H9 (cell line): Measurements from ENCODE around the gene IPPK. TPM values are rescaled to one million over a fixed set of nuclear protein-coding genes. Genes with fewer than 3 reads are reported as not detected.

Experiments used
- DNase-seq: peaks from one replicate; pipeline ENCODE4 v3.0.0-alpha.2; 2017
- H2AFZ ChIP-seq: one replicate; pipeline ENCODE4 v1.6.1; 2013; ENCODE audit warnings: mild to moderate bottlenecking, low read length, control low read depth, moderate library complexity
- H2AK5ac ChIP-seq: 2 replicates; pipeline ENCODE4 v1.6.1; 2013; ENCODE audit warnings: low read length, control low read depth, mixed read lengths; ENCODE audit not compliant: insufficient read length
- H2BK120ac ChIP-seq: one replicate; pipeline ENCODE4 v1.6.1; 2013; ENCODE audit warnings: low read depth, mild to moderate bottlenecking, low read length, control low read depth, inconsistent platforms; ENCODE audit not compliant: poor library complexity, severe bottlenecking
- H2BK12ac ChIP-seq: 2 replicates; pipeline ENCODE4 v1.6.1; 2013; ENCODE audit warnings: low read length, control low read depth, mixed read lengths, low read depth; ENCODE audit not compliant: insufficient read length
- H2BK15ac ChIP-seq: 2 replicates; pipeline ENCODE4 v1.6.1; 2013; ENCODE audit warnings: low read depth, low read length, control low read depth
- H2BK20ac ChIP-seq: one replicate; pipeline ENCODE4 v1.6.1; 2013; ENCODE audit warnings: low read depth, mild to moderate bottlenecking, low read length, control low read depth, inconsistent platforms; ENCODE audit not compliant: poor library complexity, severe bottlenecking
- H2BK5ac ChIP-seq: 2 replicates; pipeline ENCODE4 v1.6.1; 2013; ENCODE audit warnings: low read length, control low read depth, mixed read lengths; ENCODE audit not compliant: insufficient read length
- H3K14ac ChIP-seq: 2 replicates; pipeline ENCODE4 v1.6.1; 2013; ENCODE audit warnings: low read length, control low read depth; ENCODE audit not compliant: insufficient read depth
- H3K18ac ChIP-seq: 2 replicates; pipeline ENCODE4 v1.6.1; 2013; ENCODE audit warnings: low read depth, mild to moderate bottlenecking, mixed read lengths, low read length, control low read depth; ENCODE audit not compliant: insufficient read length
- H3K23ac ChIP-seq: 2 replicates; pipeline ENCODE4 v1.6.1; 2013; ENCODE audit warnings: low read length, control low read depth, mixed read lengths, low read depth; ENCODE audit not compliant: insufficient read length
- H3K23me2 ChIP-seq: 2 replicates; pipeline ENCODE4 v1.6.1; 2013; ENCODE audit warnings: low read depth, mild to moderate bottlenecking, mixed read lengths, low read length, control low read depth; ENCODE audit not compliant: insufficient read length, poor library complexity, severe bottlenecking
- H3K27ac ChIP-seq: 2 replicates; pipeline ENCODE4 v1.5.1; 2013; ENCODE audit warnings: low read length, control low read depth, mixed read lengths, low read depth; ENCODE audit not compliant: insufficient read length
- H3K27me3 ChIP-seq: 2 replicates; pipeline ENCODE4 v1.6.1; 2013; ENCODE audit warnings: low read length, control low read depth, inconsistent platforms; ENCODE audit not compliant: insufficient read depth
- H3K4ac ChIP-seq: 2 replicates; pipeline ENCODE4 v1.6.1; 2013; ENCODE audit warnings: low read depth, mild to moderate bottlenecking, control low read depth, inconsistent platforms, low read length, moderate library complexity
- H3K4me1 ChIP-seq: 2 replicates; pipeline ENCODE4 v1.6.1; 2013; ENCODE audit warnings: low read length, control low read depth, inconsistent platforms; ENCODE audit not compliant: insufficient read depth
- H3K4me2 ChIP-seq: 2 replicates; pipeline ENCODE4 v1.6.1; 2013; ENCODE audit warnings: low read length, control low read depth, mixed read lengths; ENCODE audit not compliant: insufficient read length, insufficient read depth
- H3K56ac ChIP-seq: 2 replicates; pipeline ENCODE4 v1.6.1; 2013; ENCODE audit warnings: low read depth, mild to moderate bottlenecking, mixed read lengths, low read length, control low read depth; ENCODE audit not compliant: insufficient read length
- H3K79me1 ChIP-seq: 2 replicates; pipeline ENCODE4 v1.6.1; 2013; ENCODE audit warnings: low read depth, mild to moderate bottlenecking, moderate library complexity, low read length, control low read depth, inconsistent platforms; ENCODE audit not compliant: insufficient read depth, poor library complexity, severe bottlenecking
- H3K79me2 ChIP-seq: 2 replicates; pipeline ENCODE4 v1.6.1; 2013; ENCODE audit warnings: low read length, control low read depth, inconsistent platforms; ENCODE audit not compliant: insufficient read depth
- H3K9ac ChIP-seq: 2 replicates; pipeline ENCODE4 v1.6.1; 2013; ENCODE audit warnings: low read length, control low read depth, mixed read lengths; ENCODE audit not compliant: insufficient read length; ENCODE audit errors: extremely low read depth
- H3K9me3 ChIP-seq: one replicate; pipeline ENCODE4 v1.6.1; 2013; ENCODE audit warnings: low read depth, low read length, inconsistent platforms; ENCODE audit not compliant: control insufficient read depth
- H3T11ph ChIP-seq: one replicate; pipeline ENCODE4 v1.6.1; 2013; ENCODE audit warnings: mild to moderate bottlenecking, low read length, control low read depth, inconsistent platforms
- H4K20me1 ChIP-seq: one replicate; pipeline ENCODE4 v1.6.1; 2013; ENCODE audit not compliant: control insufficient read depth, insufficient read length, insufficient read depth
- H4K5ac ChIP-seq: 2 replicates; pipeline ENCODE4 v1.6.1; 2013; ENCODE audit warnings: low read depth, mild to moderate bottlenecking, mixed read lengths, low read length, control low read depth; ENCODE audit not compliant: insufficient read length
- H4K8ac ChIP-seq: replicated peaks from 2 replicates; pipeline ENCODE4 v1.6.1; 2013; ENCODE audit warnings: low read length, control low read depth, mixed read lengths, low read depth; ENCODE audit not compliant: insufficient read length
- H4K91ac ChIP-seq: 2 replicates; pipeline ENCODE4 v1.6.1; 2013; ENCODE audit warnings: low read depth, mild to moderate bottlenecking, moderate library complexity, mixed read lengths, low read length, control low read depth; ENCODE audit not compliant: insufficient read length
- H3K27ac Mint-ChIP-seq, 3 experiments: 2 replicates in 2 of 3; 3 replicates in 1 of 3; pipeline ENCODE4 v1.8.0; 2020 to 2021; ENCODE audit warnings: mixed read lengths in 3 of 3, mild to moderate bottlenecking in 1 of 3, moderate library complexity in 1 of 3
- H3K27me3 Mint-ChIP-seq: 2 replicates; pipeline ENCODE4 v1.8.0; 2021; ENCODE audit warnings: low read depth, mild to moderate bottlenecking, moderate library complexity, mixed read lengths
- H3K36me3 Mint-ChIP-seq, 3 experiments: 2 replicates in 2 of 3; 3 replicates in 1 of 3; pipeline ENCODE4 v1.8.0; 2020 to 2021; ENCODE audit warnings: low read depth in 3 of 3, mixed read lengths in 3 of 3; ENCODE audit not compliant: insufficient read depth in 1 of 3
- H3K4me1 Mint-ChIP-seq, 2 experiments: 2 replicates each; pipeline ENCODE4 v1.8.0; 2020; ENCODE audit warnings: mixed read lengths in 2 of 2
- H3K4me3 Mint-ChIP-seq, 2 experiments: 2 replicates in 1 of 2; 3 replicates in 1 of 2; pipeline ENCODE4 v1.8.0; 2020 to 2021; ENCODE audit warnings: mild to moderate bottlenecking in 2 of 2, mixed read lengths in 2 of 2, moderate library complexity in 1 of 2
- H3K9me3 Mint-ChIP-seq, 2 experiments: 2 replicates in 1 of 2; 3 replicates in 1 of 2; pipeline ENCODE4 v1.8.0; 2020; ENCODE audit warnings: mild to moderate bottlenecking in 2 of 2, mixed read lengths in 2 of 2, moderate library complexity in 1 of 2
- WGBS: extraction: QIAGEN DNeasy Blood & Tissue Kit; methylation state at CpG from one replicate; pipeline ENCODE4 v1.1.7; 2013; ENCODE audit warnings: missing lambda C conversion rate, low lambda C conversion rate, mixed read lengths; ENCODE audit not compliant: insufficient read length; ENCODE audit errors: extremely low coverage; 5-methylcytosine and 5-hydroxymethylcytosine counted together
- total RNA-seq: library from RNA; stranded (reverse); gene quantifications from 2 replicates; pipeline ENCODE4 v1.2.1, GENCODE V29; 2021
- TF ChIP-seq, protein P1 (sequence below): fragments of 200-600 bp; sonication (generic); conservative IDR thresholded peaks from 3 replicates; pipeline ENCODE4 v1.8.0; 2021; ENCODE audit warnings: antibody characterized with exemption, mild to moderate bottlenecking

The IPPK gene
- total RNA-seq, 1 experiment from 2014 or later = 10.7 TPM

DNA sequence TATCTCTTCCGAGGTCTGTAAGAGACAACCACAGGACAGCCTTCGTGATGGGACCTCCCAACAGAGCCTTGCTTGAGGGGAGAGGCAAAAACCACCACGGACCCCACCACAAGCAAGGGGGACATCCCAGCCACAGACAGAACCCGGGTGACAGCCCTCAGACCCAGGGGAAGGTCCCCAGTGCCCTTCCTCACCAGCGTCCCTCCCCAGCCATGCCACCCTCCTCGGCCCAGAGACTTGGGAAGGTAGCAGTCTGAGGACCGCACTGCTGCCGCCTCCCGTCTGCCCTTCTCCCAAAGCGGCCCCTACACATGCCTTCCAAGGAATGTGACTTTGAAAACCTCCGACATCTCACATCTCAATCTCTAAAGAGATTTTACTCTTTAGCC is 13.4 kb downstream of the IPPK start:
- H3T11ph ChIP-seq = no peak overlapping the region
- Mint-ChIP-seq H3K27me3 (no peaks in the 10 kb centered on the region), H3K4me3 (no peak overlapping the region), H3K36me3 (peaks cover 6 to 21% (median 11%) of the 10 kb centered on the region in 3 experiments; a peak in 6 of 7 replicates), H3K9me3 (no peaks in the 10 kb centered on the region), H3K27ac (no peak overlapping the region), H3K4me1 (peaks cover 12 to 13% of the 10 kb centered on the region in 2 experiments)
- H2BK120ac ChIP-seq = no peak overlapping the region
- no peaks in the 10 kb centered on the region for H3K79me2 ChIP-seq
- no peak for DNase-seq
- no peak overlapping the region for H2BK5ac ChIP-seq
- H2BK15ac ChIP-seq = no peak overlapping the region
- no CpG with 5 or more reads among the region's 11 CpGs for WGBS
- no peaks in the 10 kb centered on the region for H3K9me3 ChIP-seq
- no peaks in the 10 kb centered on the region for H3K27me3 ChIP-seq
- H3K23ac ChIP-seq = no peak overlapping the region
- H2AK5ac ChIP-seq = no peak overlapping the region
- H2BK20ac ChIP-seq = no peak overlapping the region
- no peaks in the 10 kb centered on the region for H3K4me1 ChIP-seq
- no peak overlapping the region for H4K8ac ChIP-seq
- no peaks in the 10 kb centered on the region for H3K79me1 ChIP-seq
- TF ChIP-seq, protein P1, sequence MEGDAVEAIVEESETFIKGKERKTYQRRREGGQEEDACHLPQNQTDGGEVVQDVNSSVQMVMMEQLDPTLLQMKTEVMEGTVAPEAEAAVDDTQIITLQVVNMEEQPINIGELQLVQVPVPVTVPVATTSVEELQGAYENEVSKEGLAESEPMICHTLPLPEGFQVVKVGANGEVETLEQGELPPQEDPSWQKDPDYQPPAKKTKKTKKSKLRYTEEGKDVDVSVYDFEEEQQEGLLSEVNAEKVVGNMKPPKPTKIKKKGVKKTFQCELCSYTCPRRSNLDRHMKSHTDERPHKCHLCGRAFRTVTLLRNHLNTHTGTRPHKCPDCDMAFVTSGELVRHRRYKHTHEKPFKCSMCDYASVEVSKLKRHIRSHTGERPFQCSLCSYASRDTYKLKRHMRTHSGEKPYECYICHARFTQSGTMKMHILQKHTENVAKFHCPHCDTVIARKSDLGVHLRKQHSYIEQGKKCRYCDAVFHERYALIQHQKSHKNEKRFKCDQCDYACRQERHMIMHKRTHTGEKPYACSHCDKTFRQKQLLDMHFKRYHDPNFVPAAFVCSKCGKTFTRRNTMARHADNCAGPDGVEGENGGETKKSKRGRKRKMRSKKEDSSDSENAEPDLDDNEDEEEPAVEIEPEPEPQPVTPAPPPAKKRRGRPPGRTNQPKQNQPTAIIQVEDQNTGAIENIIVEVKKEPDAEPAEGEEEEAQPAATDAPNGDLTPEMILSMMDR = no peak
- no peak overlapping the region for H4K5ac ChIP-seq
- H3K4me2 ChIP-seq = no peak overlapping the region
- H3K14ac ChIP-seq = no peak overlapping the region
- no peaks in the 10 kb centered on the region for H4K20me1 ChIP-seq
- no peaks in the 10 kb centered on the region for H3K23me2 ChIP-seq
- no peak overlapping the region for H4K91ac ChIP-seq
- H3K18ac ChIP-seq = no peak overlapping the region
- no peak overlapping the region for H3K4ac ChIP-seq
- H2BK12ac ChIP-seq = no peak overlapping the region
- H3K56ac ChIP-seq = no peak overlapping the region
- no peak overlapping the region for H2AFZ ChIP-seq
- no peak overlapping the region for H3K27ac ChIP-seq
- H3K9ac ChIP-seq = no peak overlapping the region
